Neuronal stem cell (in vitro differentiated cells): Measurements from ENCODE around the gene GTF2IRD2.
"Not testable (repeated sequence)": the region's sequence is repeated elsewhere in the genome, so short reads cannot be mapped to it uniquely, and the experiment has no call there.

ENCODE experiments used
- DNase-seq: peaks from one replicate; pipeline ENCODE4 v3.0.0-alpha.2; 2013; ENCODE audit warnings: low spot score
- H2AFZ ChIP-seq: one replicate; pipeline ENCODE4 v1.6.1; 2013; ENCODE audit warnings: mild to moderate bottlenecking, low read length, inconsistent platforms
- H2AK5ac ChIP-seq: 2 replicates; pipeline ENCODE4 v1.6.1; 2013; ENCODE audit warnings: low read depth, mild to moderate bottlenecking, inconsistent platforms, low read length, moderate library complexity, mixed read lengths
- H2BK120ac ChIP-seq: 2 replicates; pipeline ENCODE4 v1.6.1; 2013; ENCODE audit warnings: low read depth, mild to moderate bottlenecking, inconsistent platforms, low read length, moderate library complexity, mixed read lengths
- H2BK12ac ChIP-seq: one replicate; pipeline ENCODE4 v1.6.1; 2013; ENCODE audit warnings: low read length, inconsistent platforms
- H2BK15ac ChIP-seq: 2 replicates; pipeline ENCODE4 v1.6.1; 2013; ENCODE audit warnings: mild to moderate bottlenecking, low read length, inconsistent platforms, mixed read lengths
- H2BK5ac ChIP-seq: one replicate; pipeline ENCODE4 v1.6.1; 2013; ENCODE audit warnings: inconsistent platforms, mild to moderate bottlenecking, low read length, moderate library complexity
- H3K14ac ChIP-seq: one replicate; pipeline ENCODE4 v1.6.1; 2013; ENCODE audit warnings: low read length, inconsistent platforms
- H3K18ac ChIP-seq: 2 replicates; pipeline ENCODE4 v1.6.1; 2013; ENCODE audit warnings: low read length, inconsistent platforms
- H3K23ac ChIP-seq: 2 replicates; pipeline ENCODE4 v1.6.1; 2013; ENCODE audit warnings: low read depth, mild to moderate bottlenecking, mixed read lengths, low read length, inconsistent platforms; ENCODE audit not compliant: poor library complexity
- H3K27ac ChIP-seq: replicated peaks from 3 replicates; pipeline ENCODE4 v1.5.1; 2013; ENCODE audit warnings: low read length, inconsistent platforms
- H3K27me3 ChIP-seq, 3 experiments: 2 replicates each; pipeline ENCODE4 v1.6.1; 2013; ENCODE audit warnings: low read length in 3 of 3, mild to moderate bottlenecking in 2 of 3, inconsistent platforms in 1 of 3, low read depth in 1 of 3, mixed read lengths in 1 of 3, moderate library complexity in 1 of 3; ENCODE audit not compliant: control insufficient read depth in 3 of 3, insufficient read depth in 3 of 3
- H3K36me3 ChIP-seq, 2 donors: replicated peaks in 1 of 2; 2 replicates each; pipeline ENCODE4 v1.6.1; 2013; ENCODE audit warnings: low read length in 2 of 2; ENCODE audit not compliant: control insufficient read depth in 2 of 2, insufficient read depth in 2 of 2
- H3K4ac ChIP-seq: 2 replicates; pipeline ENCODE4 v1.6.1; 2013; ENCODE audit warnings: inconsistent platforms, mild to moderate bottlenecking, low read length, moderate library complexity
- H3K4me1 ChIP-seq, 2 donors: 1 replicate in 1 of 2; 2 replicates in 1 of 2; pipeline ENCODE4 v1.6.1; 2013; ENCODE audit warnings: low read length in 2 of 2, low read depth in 1 of 2; ENCODE audit not compliant: control insufficient read depth in 2 of 2, insufficient read depth in 1 of 2
- H3K4me2 ChIP-seq: one replicate; pipeline ENCODE4 v1.6.1; 2013; ENCODE audit warnings: mild to moderate bottlenecking, low read length, inconsistent platforms; ENCODE audit not compliant: insufficient read depth, poor library complexity, severe bottlenecking
- H3K4me3 ChIP-seq, 2 donors: 2 replicates each; pipeline ENCODE4 v1.5.1; 2013; ENCODE audit warnings: low read length in 2 of 2, mild to moderate bottlenecking in 2 of 2, inconsistent platforms in 1 of 2, moderate library complexity in 1 of 2
- H3K79me1 ChIP-seq: one replicate; pipeline ENCODE4 v1.6.1; 2013; ENCODE audit warnings: low read depth, mild to moderate bottlenecking, inconsistent platforms, low read length, moderate library complexity
- H3K9ac ChIP-seq: one replicate; pipeline ENCODE4 v1.6.1; 2013; ENCODE audit warnings: mild to moderate bottlenecking, low read depth, low read length, inconsistent platforms; ENCODE audit not compliant: poor library complexity
- H3K9me3 ChIP-seq, 2 donors: replicated peaks in 1 of 2; 2 replicates each; pipeline versions ENCODE3 to v1.6.1; 2013; ENCODE audit warnings: low read length in 2 of 2, mild to moderate bottlenecking in 2 of 2, inconsistent platforms in 1 of 2, low read depth in 1 of 2, mixed read lengths in 1 of 2, moderate library complexity in 1 of 2; ENCODE audit not compliant: control insufficient read depth in 2 of 2, insufficient read depth in 1 of 2
- H4K8ac ChIP-seq: one replicate; pipeline ENCODE4 v1.6.1; 2013; ENCODE audit warnings: low read depth, mild to moderate bottlenecking, inconsistent platforms, low read length, moderate library complexity
- H4K91ac ChIP-seq: one replicate; pipeline ENCODE4 v1.6.1; 2013; ENCODE audit warnings: low read length, low read depth, mild to moderate bottlenecking, inconsistent platforms; ENCODE audit not compliant: poor library complexity
- WGBS, 2 donors: extraction: QIAGEN DNeasy Blood & Tissue Kit; methylation state at CpG; one replicate each; pipeline ENCODE4 v1.1.7; 2013; ENCODE audit warnings: missing lambda C conversion rate in 2 of 2, mixed read lengths in 1 of 2; ENCODE audit not compliant: insufficient read length in 2 of 2, insufficient replicate concordance in 1 of 2; ENCODE audit errors: extremely low coverage in 2 of 2; 5-methylcytosine and 5-hydroxymethylcytosine counted together

Gene GTF2IRD2

GRCh38 chr7:74783595-74783994, 67.8 kb downstream of the GTF2IRD2 start:
- H2BK12ac ChIP-seq, H3K4ac ChIP-seq, H2BK5ac ChIP-seq, H3K18ac ChIP-seq, H4K8ac ChIP-seq, H3K4me1 ChIP-seq, H3K14ac ChIP-seq, H3K79me1 ChIP-seq, DNase-seq, H3K9ac ChIP-seq, H2AFZ ChIP-seq, H3K9me3 ChIP-seq, H3K36me3 ChIP-seq, H2AK5ac ChIP-seq, H3K27ac ChIP-seq, H3K23ac ChIP-seq, H4K91ac ChIP-seq, H2BK15ac ChIP-seq, H3K4me3 ChIP-seq, H3K4me2 ChIP-seq, H3K27me3 ChIP-seq, H2BK120ac ChIP-seq: not testable (repeated sequence)
- no CpG with 5 or more reads among the region's 5 CpGs for WGBS, 2 donors

- DNase-seq, H3K27ac ChIP-seq, H3K4me1 ChIP-seq, H2AFZ ChIP-seq, H3K4ac ChIP-seq, H2BK12ac ChIP-seq, H3K4me2 ChIP-seq, H3K4me3 ChIP-seq, H3K18ac ChIP-seq, H3K36me3 ChIP-seq, H3K9ac ChIP-seq, H4K8ac ChIP-seq, H2BK15ac ChIP-seq, H3K14ac ChIP-seq, H3K9me3 ChIP-seq, H3K27me3 ChIP-seq, H2BK5ac ChIP-seq, H3K23ac ChIP-seq, H4K91ac ChIP-seq, H3K79me1 ChIP-seq, H2AK5ac ChIP-seq, H2BK120ac ChIP-seq: not testable (repeated sequence)
- WGBS, 2 donors = no CpG with 5 or more reads among the region's 6 CpGs
Measured at GRCh38 chr7:74781746-74782145, 69.7 kb downstream of the GTF2IRD2 start.

- not testable (repeated sequence) for H3K23ac ChIP-seq, H3K9ac ChIP-seq, H4K91ac ChIP-seq, H3K4me3 ChIP-seq, H2BK120ac ChIP-seq, H2AFZ ChIP-seq, H3K36me3 ChIP-seq, H3K9me3 ChIP-seq, H3K4me2 ChIP-seq, DNase-seq, H3K18ac ChIP-seq, H2BK15ac ChIP-seq, H2BK5ac ChIP-seq, H3K4ac ChIP-seq, H2BK12ac ChIP-seq, H4K8ac ChIP-seq, H3K27me3 ChIP-seq, H3K14ac ChIP-seq, H3K27ac ChIP-seq, H3K79me1 ChIP-seq, H3K4me1 ChIP-seq, H2AK5ac ChIP-seq
- WGBS, 2 donors = no CpG with 5 or more reads among the region's 17 CpGs
Measured at GRCh38 chr7:74779053-74779452, 72.4 kb downstream of the GTF2IRD2 start.

GRCh38 chr7:74775111-74775510, 76.3 kb downstream of the GTF2IRD2 start:
- not testable (repeated sequence) for H2BK120ac ChIP-seq, H3K4me2 ChIP-seq, H3K36me3 ChIP-seq, H3K4me1 ChIP-seq, H3K27ac ChIP-seq, H3K18ac ChIP-seq, DNase-seq, H2BK15ac ChIP-seq, H3K27me3 ChIP-seq, H2BK12ac ChIP-seq, H3K4me3 ChIP-seq, H3K14ac ChIP-seq, H3K9me3 ChIP-seq, H3K79me1 ChIP-seq, H3K9ac ChIP-seq, H2BK5ac ChIP-seq, H3K23ac ChIP-seq, H2AK5ac ChIP-seq, H2AFZ ChIP-seq, H4K91ac ChIP-seq, H3K4ac ChIP-seq, H4K8ac ChIP-seq
- no CpG with 5 or more reads among the region's 6 CpGs for WGBS, 2 donors
